Measurements from ENCODE around the gene LRTM2.

DNA sequence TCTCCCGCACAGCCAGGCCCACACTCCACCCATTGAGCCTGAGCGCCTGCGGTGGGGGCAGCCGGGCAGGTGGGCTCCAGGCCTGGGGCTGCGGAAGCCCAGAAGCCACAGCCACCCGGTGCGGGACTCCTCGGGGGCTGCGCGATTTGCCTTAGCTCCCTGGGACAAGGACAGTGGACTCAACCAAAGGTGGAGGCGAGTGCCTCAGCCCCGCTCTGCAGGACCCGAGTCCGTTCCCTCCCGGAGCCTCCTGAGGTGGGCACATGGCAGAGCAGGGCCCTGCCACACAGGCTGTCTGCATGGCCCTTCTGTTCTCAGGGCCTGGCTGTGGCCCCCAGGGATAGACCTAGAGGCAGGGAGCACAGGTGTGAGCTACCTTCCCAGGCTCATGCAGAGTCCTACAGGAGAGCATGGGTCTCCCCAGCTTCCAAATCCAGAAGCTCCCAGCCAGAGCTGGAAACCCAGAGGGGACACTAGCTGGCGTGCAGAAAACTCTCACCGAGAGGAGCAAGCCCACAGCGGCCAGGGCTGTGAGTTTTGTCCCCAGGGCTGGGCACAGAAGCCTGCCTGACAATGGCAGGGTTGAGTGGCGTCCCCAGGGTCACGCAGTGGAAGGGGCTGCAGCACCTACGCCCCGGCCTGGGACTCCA, 22.2 kb upstream of the LRTM2 start:
- TF ChIP-seq, protein P1, sequence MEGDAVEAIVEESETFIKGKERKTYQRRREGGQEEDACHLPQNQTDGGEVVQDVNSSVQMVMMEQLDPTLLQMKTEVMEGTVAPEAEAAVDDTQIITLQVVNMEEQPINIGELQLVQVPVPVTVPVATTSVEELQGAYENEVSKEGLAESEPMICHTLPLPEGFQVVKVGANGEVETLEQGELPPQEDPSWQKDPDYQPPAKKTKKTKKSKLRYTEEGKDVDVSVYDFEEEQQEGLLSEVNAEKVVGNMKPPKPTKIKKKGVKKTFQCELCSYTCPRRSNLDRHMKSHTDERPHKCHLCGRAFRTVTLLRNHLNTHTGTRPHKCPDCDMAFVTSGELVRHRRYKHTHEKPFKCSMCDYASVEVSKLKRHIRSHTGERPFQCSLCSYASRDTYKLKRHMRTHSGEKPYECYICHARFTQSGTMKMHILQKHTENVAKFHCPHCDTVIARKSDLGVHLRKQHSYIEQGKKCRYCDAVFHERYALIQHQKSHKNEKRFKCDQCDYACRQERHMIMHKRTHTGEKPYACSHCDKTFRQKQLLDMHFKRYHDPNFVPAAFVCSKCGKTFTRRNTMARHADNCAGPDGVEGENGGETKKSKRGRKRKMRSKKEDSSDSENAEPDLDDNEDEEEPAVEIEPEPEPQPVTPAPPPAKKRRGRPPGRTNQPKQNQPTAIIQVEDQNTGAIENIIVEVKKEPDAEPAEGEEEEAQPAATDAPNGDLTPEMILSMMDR (IDR thresholded peaks at IDR 0.05) = no peak
- no peak for TF ChIP-seq ZFX (IDR thresholded peaks at IDR 0.05; ENCODE audit: borderline replicate concordance)
